Activated CD4-positive, alpha-beta memory T cell treated with anti-CD3 and anti-CD28 coated beads for 36 hours (primary cell): Measurements from ENCODE around the gene H19. TPM values are rescaled to one million over a fixed set of nuclear protein-coding genes. Genes with fewer than 3 reads are reported as not detected.

Experiments used
- CTCF ChIA-PET: fragments of 350-600 bp; sonication (Branson Sonifier 250); formaldehyde crosslinking; loops from one replicate; lab custom pipeline; 2021; ENCODE audit warnings: antibody characterized with exemption, inconsistent platforms; lab: Charles Lee
- POLR2A ChIA-PET: fragments of 350-600 bp; sonication (Branson Sonifier 250); formaldehyde crosslinking; loops from one replicate; lab custom pipeline; 2021; ENCODE audit warnings: antibody characterized with exemption; lab: Charles Lee
- DNase-seq: peaks from one replicate; pipeline ENCODE4 v3.0.0-alpha.2; 2020
- H3K27ac Mint-ChIP-seq: one replicate; pipeline ENCODE4 v1.8.0; 2021; ENCODE audit warnings: mixed read lengths
- H3K27me3 Mint-ChIP-seq: one replicate; pipeline ENCODE4 v1.8.0; 2021; ENCODE audit warnings: mixed read lengths
- H3K36me3 Mint-ChIP-seq: one replicate; pipeline ENCODE4 v1.8.0; 2021; ENCODE audit warnings: mixed read lengths
- H3K4me1 Mint-ChIP-seq: one replicate; pipeline ENCODE4 v1.8.0; 2021; ENCODE audit warnings: low read depth, mixed read lengths
- H3K4me3 Mint-ChIP-seq: one replicate; pipeline ENCODE4 v1.8.0; 2021; ENCODE audit warnings: mild to moderate bottlenecking, mixed read lengths
- H3K9me3 Mint-ChIP-seq: one replicate; pipeline ENCODE4 v1.8.0; 2021; ENCODE audit warnings: mixed read lengths
- intact Hi-C: fragments of 100-400 bp; cut with micrococcal nuclease; formaldehyde crosslinking; loops from one replicate; pipeline ENCODE4 v1.15.1; 2023
- total RNA-seq, 2 experiments: library from RNA; stranded (reverse); gene quantifications; one replicate each; pipeline ENCODE4 v1.2.3, GENCODE V29; 2021

Gene H19
- total RNA-seq, 2 experiments from 2014 or later = not detected

DNA sequence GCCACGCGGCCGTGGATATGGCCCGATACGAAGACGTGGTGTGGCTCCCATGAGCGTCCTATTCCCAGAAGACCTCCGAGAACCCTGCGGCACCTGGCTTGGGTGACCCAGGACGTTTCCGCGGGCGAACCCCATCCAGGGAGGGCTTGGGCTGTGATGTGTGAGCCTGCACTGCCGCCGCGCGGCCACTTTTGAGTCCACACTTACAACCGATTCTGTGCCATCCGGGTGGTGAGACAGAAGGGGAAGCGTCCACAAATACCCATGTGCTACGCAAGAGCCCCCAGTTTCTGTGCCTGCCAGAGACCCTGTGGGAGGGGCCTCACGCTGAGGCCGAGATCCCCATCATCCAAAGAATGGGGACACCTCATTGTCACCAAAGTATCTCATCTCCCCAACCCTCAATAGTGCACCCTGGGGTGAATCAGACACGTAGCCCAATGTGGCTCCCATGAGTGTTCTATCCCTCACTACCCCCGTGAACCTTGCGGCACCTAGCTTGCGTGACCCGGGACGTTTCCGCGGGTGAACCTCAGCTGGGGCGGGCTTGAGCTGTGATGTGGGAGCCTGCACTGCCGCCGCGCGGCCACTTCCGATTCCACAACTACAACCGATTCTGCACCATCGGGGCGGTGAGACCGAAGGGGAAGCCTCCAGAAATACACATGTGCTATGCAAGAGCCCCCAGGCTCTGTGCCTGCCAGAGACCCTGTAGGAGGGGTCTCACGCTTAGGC is 4.6 kb upstream of the H19 start:
- Mint-ChIP-seq H3K4me3 (no peak overlapping the region), H3K27me3 (no peaks in the 10 kb centered on the region), H3K36me3 (no peaks in the 10 kb centered on the region), H3K9me3 (no peaks in the 10 kb centered on the region), H3K4me1 (no peaks in the 10 kb centered on the region), H3K27ac (no peak overlapping the region)
- POLR2A ChIA-PET = no interaction called here
- no peak for DNase-seq
- intact Hi-C loops = no loop called here
- CTCF ChIA-PET = interaction anchor here (0.6 to 5.0 kb wide), 30 partner anchors 16 to 352 kb away, joined by 3 to 106 read pairs (median 4); partner anchors contain the start of genes LSP1, SYT8 and TNNI2

DNA sequence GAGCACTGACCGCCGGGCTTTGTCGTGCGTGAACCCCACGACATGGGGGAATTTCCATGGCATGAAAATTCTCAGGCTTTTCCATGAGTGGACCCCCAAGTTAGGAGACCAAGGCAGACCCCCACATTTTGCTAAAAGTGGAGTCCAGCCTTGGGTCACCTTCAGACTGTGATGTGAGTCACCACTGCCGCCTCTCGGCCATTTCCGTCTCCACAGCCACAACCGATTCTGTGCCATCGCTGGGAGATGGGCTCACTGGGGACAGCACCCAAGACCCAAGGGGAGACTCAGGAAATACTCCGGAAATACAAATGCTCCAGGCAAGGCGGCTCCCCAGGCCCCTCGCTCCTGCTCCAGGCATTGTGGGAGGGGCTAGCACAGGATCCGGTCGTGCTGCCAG is 1.2 kb upstream of the H19 start:
- ChIA-PET CTCF (interaction anchor here (0.8 to 1.9 kb wide), 5 partner anchors 10 to 305 kb away, joined by 3 to 7 read pairs (median 4); no protein-coding TSS in a partner anchor), POLR2A (no interaction called here)
- no peak for DNase-seq
- no peaks in the 10 kb centered on the region for H3K9me3 Mint-ChIP-seq
- intact Hi-C loops = no loop called here
- H3K36me3 Mint-ChIP-seq = no peaks in the 10 kb centered on the region
- no peak overlapping the region for H3K4me3 Mint-ChIP-seq
- H3K27ac Mint-ChIP-seq = no peak overlapping the region
- no peaks in the 10 kb centered on the region for H3K27me3 Mint-ChIP-seq
- H3K4me1 Mint-ChIP-seq = no peaks in the 10 kb centered on the region

DNA sequence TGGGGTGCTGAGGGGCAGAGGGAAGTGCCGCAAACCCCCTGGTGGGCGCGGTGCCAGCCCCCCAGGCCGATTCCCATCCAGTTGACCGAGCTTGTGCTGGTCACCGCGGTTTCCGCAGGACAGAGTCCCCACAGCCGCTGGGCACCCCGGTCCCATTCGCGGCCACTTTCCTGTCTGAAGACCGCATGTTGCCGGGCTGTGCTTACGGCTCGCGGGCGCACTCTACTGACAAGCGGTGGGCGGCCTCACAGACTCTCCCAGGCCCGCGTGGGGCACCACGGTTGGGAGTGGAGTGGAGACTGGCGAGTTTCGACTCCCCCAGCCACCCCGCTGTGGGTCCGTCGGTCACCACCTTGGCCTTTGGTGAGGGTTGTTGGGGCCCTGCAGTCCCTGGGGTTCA is 648 bp upstream of the H19 start:
- Mint-ChIP-seq H3K27me3 (no peaks in the 10 kb centered on the region), H3K36me3 (no peaks in the 10 kb centered on the region), H3K4me3 (no peak overlapping the region), H3K4me1 (no peaks in the 10 kb centered on the region), H3K27ac (no peak overlapping the region), H3K9me3 (no peaks in the 10 kb centered on the region)
- DNase-seq = no peak
- POLR2A ChIA-PET = no interaction called here
- intact Hi-C loops = no loop called here
- CTCF ChIA-PET = interaction anchor here (0.9 to 1.9 kb wide), 3 partner anchors 116 to 165 kb away, joined by 3 to 4 read pairs (median 3); partner anchors contain the start of gene TNNI2

DNA sequence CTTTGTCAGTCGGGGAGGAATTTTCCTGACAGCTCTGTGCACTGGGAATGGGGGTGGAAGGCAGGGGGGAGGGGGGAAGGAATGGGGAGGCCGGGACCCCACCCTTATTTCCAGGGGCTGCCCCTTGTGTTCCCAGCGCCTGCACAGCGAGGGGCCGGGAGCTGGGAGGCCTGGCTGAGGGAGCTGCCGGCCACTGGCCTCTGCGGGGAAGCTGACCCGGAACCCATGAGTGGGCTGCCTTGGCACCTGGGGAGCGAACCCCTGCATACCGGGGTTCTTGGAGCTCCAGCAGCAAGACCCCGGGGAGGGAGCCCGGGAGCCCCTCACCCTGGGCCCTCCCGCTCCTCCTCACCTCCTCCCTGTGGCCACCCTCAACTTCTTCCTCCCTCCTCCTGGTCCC is 3.5 kb downstream of the H19 start:
- ChIA-PET POLR2A (no interaction called here), CTCF (no interaction called here)
- Mint-ChIP-seq H3K4me1 (no peaks in the 10 kb centered on the region), H3K9me3 (no peaks in the 10 kb centered on the region), H3K27me3 (no peaks in the 10 kb centered on the region), H3K36me3 (no peaks in the 10 kb centered on the region), H3K27ac (no peak overlapping the region), H3K4me3 (no peak overlapping the region)
- DNase-seq = no peak
- intact Hi-C loops = no loop called here

DNA sequence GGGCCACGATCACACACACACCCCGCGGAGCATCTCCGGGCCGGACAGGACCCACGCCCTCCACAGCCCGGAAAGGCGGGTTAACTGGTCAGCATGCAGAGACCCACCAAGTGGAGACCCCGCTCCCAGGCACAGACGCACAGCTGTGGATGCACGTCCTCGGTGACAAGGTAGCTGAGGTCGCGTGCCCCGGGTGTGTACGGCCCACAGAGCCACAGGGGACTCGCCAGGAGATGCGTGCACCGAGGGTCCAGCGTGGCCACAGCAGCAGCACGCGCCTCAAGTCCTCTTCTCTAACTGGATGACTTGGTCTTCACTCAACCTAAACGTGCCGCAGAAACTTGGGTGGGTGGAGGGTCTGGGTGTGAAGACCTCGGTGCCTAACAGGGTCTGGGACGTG is 5.5 kb downstream of the H19 start:
- DNase-seq = no peak
- no peaks in the 10 kb centered on the region for H3K9me3 Mint-ChIP-seq
- no peak overlapping the region for H3K27ac Mint-ChIP-seq
- no peaks in the 10 kb centered on the region for H3K27me3 Mint-ChIP-seq
- H3K36me3 Mint-ChIP-seq = no peaks in the 10 kb centered on the region
- intact Hi-C loops = no loop called here
- no peaks in the 10 kb centered on the region for H3K4me1 Mint-ChIP-seq
- H3K4me3 Mint-ChIP-seq = no peak overlapping the region
- POLR2A ChIA-PET = no interaction called here
- CTCF ChIA-PET = interaction anchor here (1.0 kb wide), 1 partner anchor 156 kb away, joined by 3 read pairs; no protein-coding TSS in a partner anchor

DNA sequence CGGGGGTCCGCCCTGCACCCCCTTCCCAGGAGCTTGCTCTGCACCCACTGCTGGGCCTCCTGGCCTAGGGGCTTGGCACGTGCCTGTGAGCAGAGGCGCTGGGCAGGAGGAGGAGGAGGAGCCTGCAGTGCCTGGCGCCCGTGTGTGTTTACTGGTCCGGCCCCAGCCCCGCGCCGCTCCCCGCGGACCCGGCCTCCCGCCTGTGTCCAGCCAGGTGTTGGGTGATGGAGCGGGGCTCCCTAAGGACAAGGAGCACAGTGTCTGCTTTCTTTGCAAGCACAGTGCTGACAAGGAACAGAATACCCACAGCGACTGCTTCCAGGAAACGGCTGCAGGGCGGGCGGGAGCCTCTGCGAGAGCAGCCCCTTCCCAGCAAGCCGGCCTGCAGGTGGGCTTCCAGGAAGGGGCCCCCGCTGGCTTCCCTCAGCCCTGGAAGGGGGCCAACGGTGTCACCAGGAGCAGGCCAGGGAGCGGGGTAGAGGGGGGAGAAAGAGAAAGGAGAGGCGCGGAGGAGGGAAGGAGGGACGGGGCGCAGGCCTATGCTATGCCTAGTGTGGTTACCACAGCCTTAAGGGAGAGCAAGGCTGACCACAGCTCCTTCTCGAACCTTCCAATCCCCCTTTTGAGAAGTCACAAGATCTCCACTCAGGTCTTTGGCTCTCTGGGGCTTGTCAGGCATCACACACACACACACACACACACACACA is 6.6 kb downstream of the H19 start:
- Mint-ChIP-seq H3K4me3 (no peak overlapping the region), H3K36me3 (no peaks in the 10 kb centered on the region), H3K4me1 (no peaks in the 10 kb centered on the region), H3K27me3 (no peaks in the 10 kb centered on the region), H3K9me3 (no peaks in the 10 kb centered on the region), H3K27ac (no peak overlapping the region)
- DNase-seq = no peak
- ChIA-PET POLR2A (no interaction called here), CTCF (interaction anchor here (1.4 kb wide), 1 partner anchor 297 kb away, joined by 3 read pairs; no protein-coding TSS in a partner anchor)
- intact Hi-C loops = no loop called here

DNA sequence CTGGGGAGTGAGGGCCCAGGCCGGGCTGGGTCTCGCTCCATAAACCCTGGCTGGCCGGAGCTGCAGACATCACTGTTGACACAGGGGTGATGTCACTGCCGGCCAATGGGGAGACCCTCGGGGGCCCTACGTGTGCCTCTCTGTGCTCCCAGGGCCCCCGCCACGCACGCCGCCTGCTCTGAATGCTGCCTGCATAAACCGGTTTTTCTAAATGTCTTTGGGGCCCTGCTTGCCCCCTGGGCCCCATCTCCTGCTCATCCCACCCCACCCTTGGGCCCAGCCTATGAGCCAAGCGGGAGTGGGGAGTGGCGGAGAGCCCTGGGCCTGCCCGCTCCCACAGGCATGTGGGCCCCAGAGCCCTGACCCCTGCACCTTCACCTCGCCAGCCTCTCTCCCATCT is 7.7 kb downstream of the H19 start:
- Mint-ChIP-seq H3K27ac (no peak overlapping the region), H3K36me3 (no peaks in the 10 kb centered on the region), H3K9me3 (no peaks in the 10 kb centered on the region), H3K4me3 (no peak overlapping the region), H3K27me3 (no peaks in the 10 kb centered on the region), H3K4me1 (no peaks in the 10 kb centered on the region)
- POLR2A ChIA-PET = no interaction called here
- CTCF ChIA-PET = interaction anchor here (1.4 kb wide), 1 partner anchor 296 kb away, joined by 3 read pairs; no protein-coding TSS in a partner anchor
- intact Hi-C loops = no loop called here
- DNase-seq = no peak

DNA sequence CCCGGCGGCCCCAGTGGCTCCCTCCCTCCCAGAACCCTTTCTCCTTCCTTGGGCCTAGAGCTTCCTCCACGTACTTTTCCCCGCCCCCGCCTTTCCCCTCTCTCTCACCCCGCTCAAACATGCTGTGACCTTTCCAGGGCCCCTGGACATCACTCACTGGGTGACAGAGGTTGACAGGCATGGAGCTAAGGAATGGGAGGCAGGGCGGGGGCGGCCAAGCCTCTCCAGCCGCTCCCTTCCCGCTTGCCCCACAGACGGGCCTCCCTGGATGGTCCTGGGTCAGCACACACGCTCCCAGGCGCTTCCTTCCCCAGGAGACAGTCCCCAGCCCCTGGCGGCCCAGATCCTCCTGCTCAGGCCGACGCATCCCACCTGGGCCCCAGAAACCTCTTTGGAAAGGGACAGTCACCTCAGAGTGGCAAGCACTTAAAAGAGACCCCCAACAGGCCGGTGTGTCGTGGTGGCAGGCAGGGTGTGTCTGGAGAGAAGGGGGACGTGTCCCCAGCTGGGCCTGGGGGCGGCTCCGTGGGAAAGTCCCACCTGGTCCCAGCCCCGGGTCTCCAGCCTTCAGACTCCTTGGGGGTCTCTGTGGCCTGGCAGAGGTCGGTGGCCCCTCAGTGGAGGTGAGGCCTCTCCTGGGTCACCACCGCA is 8.8 kb downstream of the H19 start:
- CTCF ChIA-PET = interaction anchor here (0.9 kb wide), 1 partner anchor 156 kb away, joined by 3 read pairs; no protein-coding TSS in a partner anchor
- no peak overlapping the region for H3K27ac Mint-ChIP-seq
- POLR2A ChIA-PET = no interaction called here
- no peaks in the 10 kb centered on the region for H3K27me3 Mint-ChIP-seq
- no peak for DNase-seq
- no peak overlapping the region for H3K4me3 Mint-ChIP-seq
- H3K36me3 Mint-ChIP-seq = no peaks in the 10 kb centered on the region
- intact Hi-C loops = no loop called here
- no peaks in the 10 kb centered on the region for H3K4me1 Mint-ChIP-seq
- no peaks in the 10 kb centered on the region for H3K9me3 Mint-ChIP-seq

DNA sequence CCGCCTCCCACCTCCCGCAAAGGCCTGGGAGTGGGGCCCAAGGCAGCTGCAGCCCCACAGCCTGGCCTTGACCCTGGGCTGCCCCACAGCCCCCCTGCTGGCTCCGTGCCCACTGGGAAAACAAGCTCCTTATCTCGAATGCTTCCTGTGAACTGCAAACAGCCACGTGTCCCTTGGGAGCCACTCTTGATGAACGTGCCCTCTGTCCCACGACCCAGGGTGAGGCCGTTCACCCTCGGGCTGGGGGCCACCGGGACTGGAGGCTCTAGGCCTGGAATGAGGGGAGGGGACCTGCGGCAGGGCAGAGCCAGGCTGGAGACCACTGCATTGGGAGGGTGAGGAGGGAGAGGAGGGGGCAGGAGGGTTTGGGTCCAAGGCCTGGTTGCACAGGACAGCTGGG is 9.5 kb downstream of the H19 start:
- H3K36me3 Mint-ChIP-seq = no peaks in the 10 kb centered on the region
- no peaks in the 10 kb centered on the region for H3K4me1 Mint-ChIP-seq
- no peaks in the 10 kb centered on the region for H3K9me3 Mint-ChIP-seq
- intact Hi-C loops = no loop called here
- ChIA-PET POLR2A (no interaction called here), CTCF (interaction anchor here (0.9 kb wide), 1 partner anchor 155 kb away, joined by 3 read pairs; no protein-coding TSS in a partner anchor)
- H3K27me3 Mint-ChIP-seq = no peaks in the 10 kb centered on the region
- no peak overlapping the region for H3K4me3 Mint-ChIP-seq
- H3K27ac Mint-ChIP-seq = no peak overlapping the region
- DNase-seq = no peak

DNA sequence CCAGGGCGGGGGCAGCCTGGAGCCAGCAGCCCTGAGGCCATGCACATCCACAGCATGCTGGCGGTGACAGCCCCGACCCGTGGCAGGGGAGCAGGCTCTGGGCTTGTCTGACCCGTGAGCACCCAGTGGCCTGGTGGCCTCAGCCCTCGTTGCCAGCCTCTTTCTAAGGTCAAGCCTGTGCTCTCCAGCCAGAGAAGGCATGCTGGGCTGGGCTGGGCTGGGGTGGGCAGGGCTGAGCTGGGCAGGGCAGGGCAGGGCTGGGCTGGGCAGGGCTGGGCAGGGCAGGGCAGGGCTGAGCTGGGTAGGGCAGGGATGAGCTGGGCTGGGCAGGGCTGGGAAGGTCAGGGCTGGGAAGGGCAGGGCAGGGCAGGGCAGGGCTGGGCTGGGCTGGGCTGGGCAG is 10.6 kb downstream of the H19 start:
- intact Hi-C loops = no loop called here
- H3K36me3 Mint-ChIP-seq = no peaks in the 10 kb centered on the region
- no peak for DNase-seq
- H3K4me3 Mint-ChIP-seq = no peak overlapping the region
- no peak overlapping the region for H3K27ac Mint-ChIP-seq
- no peaks in the 10 kb centered on the region for H3K27me3 Mint-ChIP-seq
- CTCF ChIA-PET = no interaction called here
- POLR2A ChIA-PET = no interaction called here
- H3K4me1 Mint-ChIP-seq = no peaks in the 10 kb centered on the region
- no peaks in the 10 kb centered on the region for H3K9me3 Mint-ChIP-seq

DNA sequence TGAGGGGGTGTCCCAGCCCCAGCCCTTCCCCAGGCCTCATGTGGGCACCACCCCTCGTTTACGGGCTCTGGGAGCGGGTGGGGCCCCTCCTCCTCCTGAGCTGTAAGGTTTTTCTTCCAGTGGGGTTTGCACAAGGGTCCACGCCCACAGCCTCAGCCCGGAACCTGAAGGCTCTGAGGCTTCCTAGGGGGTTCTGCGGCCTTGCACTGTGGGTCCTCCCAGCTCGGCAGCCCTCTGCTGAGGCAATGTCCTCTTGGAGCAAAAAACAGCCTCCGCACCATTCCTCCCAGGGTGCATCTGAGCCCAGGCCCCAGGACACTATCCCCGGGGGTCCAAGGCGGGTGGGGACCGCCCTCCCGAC is 14.1 kb downstream of the H19 start:
- POLR2A ChIA-PET = no interaction called here
- intact Hi-C loops = no loop called here
- no peaks in the 10 kb centered on the region for H3K4me1 Mint-ChIP-seq
- H3K4me3 Mint-ChIP-seq = no peak overlapping the region
- no peak for DNase-seq
- no peaks in the 10 kb centered on the region for H3K27me3 Mint-ChIP-seq
- CTCF ChIA-PET = no interaction called here
- H3K27ac Mint-ChIP-seq = no peak overlapping the region
- no peaks in the 10 kb centered on the region for H3K36me3 Mint-ChIP-seq
- no peaks in the 10 kb centered on the region for H3K9me3 Mint-ChIP-seq

DNA sequence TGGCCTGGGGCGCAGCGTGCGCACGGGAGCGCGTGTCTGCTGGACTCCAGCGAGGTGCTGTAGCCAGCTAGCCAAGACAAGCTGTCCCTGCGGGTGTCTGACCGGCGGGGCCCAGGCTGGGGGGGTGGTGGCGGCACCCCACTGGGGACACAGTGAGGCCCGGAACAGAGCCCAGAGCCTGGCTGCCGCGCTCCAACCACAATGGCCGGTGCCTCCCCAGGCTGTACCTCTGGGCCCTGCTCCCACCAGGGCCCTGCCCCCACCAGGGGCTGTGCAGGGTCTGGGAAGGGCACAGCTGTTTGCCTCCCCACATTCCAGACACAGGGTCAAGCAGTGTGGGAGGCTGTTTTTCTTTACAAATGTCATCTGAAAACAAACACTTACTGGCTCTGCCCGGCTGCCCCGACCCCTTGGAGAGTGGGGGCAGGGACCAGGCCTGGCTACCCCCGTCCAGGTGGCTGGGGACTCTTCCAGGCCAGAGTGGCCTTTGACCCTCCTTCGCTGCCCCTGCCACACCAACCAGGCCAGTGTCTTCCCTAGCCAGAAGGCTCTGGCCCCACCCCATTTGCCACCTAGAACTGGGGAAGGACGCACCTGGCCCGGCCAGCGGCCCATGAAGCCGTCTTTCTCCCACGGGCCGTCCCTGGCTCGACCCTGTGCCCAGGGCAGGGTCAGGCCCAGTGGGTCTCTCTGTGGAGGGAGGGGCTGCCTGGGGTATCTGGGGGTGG is 14.6 kb downstream of the H19 start:
- CTCF ChIA-PET = no interaction called here
- Mint-ChIP-seq H3K4me1 (no peaks in the 10 kb centered on the region), H3K27me3 (no peaks in the 10 kb centered on the region), H3K9me3 (no peaks in the 10 kb centered on the region), H3K4me3 (no peak overlapping the region), H3K36me3 (no peaks in the 10 kb centered on the region), H3K27ac (no peak overlapping the region)
- POLR2A ChIA-PET = no interaction called here
- no peak for DNase-seq
- intact Hi-C loops = no loop called here
